Ureter (tissue), 1 donor: ENCODE results near the gene CTSH. TPM values are rescaled to one million over a fixed set of nuclear protein-coding genes. Genes with fewer than 3 reads are reported as not detected.
A peak's percentile ranks its signal among the peaks of the same experiment; 100 is the strongest.

Experiments
- DNase-seq: peaks from one replicate; pipeline ENCODE4 v3.0.0-alpha.2; 2020; ENCODE audit warnings: low spot score
- total RNA-seq: library from RNA; stranded (reverse); gene quantifications from one replicate; pipeline ENCODE4 v1.2.4, GENCODE V29; 2023
- donor health status: DM: yes; HTN: yes; CAD: no.

The CTSH gene
- 705 TPM for total RNA-seq

DNA sequence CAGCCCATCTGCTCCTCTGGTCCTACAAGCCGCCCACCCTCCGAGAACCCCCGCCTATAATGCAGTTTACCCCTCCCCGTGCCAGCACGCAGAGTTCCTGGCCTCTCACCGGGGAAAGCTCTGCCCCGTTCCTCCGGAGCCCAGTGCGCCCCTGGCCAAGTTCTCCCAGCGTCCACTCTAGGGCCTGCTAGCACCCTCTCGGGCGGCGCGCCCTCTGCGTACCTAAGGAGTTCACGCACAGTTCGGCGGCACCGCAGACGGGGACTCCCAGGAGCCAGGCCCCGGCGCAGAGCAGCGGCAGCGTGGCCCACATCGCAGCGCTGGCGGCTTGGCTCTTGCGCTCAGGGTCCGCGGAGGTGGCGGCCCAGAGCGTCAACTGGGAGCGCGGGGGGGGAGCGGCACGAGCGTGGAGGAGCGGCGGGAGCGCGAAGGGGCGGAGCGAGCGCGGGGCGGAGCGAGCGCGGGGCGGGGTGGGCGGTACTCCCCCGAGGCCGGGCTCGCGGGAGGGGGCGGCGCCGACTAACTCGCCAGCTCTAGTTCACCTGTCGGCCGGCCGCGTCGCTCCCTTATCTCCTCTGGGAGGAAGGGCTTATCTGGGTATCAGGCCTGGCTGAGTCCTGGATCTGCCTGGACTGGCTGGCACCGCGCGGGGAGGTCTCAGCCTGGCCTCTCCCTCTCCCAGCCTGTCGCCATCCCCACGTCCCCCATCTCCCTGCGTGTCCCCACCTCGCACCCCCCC is at the start of gene CTSH:
Gene CTSH, minus strand, starts transcription at position 378 of the 739 bp plus-strand sequence. Its CDS starts 65 bp downstream, at position 313.
- peak; percentile 92 for DNase-seq

DNA sequence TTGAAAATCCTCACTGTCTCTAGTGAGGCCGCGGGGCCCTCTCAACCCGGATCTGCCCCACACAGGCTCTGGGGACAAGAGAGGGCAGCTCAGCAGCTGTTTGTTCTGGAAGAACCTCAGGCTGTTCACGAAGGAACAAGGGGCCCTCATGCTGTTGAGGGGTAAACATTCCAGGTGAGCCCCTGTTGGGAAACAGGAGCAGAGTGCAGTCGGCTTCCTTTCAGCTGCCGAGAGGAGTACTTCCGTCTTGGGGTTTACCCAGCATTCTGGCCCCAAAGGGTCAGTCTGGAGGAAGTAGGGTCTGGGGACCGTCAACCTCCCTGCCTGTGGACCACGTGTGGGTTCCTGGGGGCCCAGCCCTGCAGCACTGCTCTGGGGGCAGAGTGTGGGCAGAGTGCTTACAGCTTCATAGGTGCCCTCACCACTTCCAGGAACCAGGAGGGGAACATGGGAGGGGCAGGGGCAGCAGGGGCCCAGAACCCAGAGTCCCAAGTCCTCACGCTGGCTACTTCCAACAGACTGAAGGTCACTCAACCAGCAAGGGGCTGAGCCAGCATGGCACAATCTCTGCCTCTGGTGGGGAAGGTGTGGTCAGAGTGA is 49.2 kb upstream of the CTSH start:
- DNase-seq = no peak

- no peak for DNase-seq
These were observed 48.5 kb upstream of the CTSH start for GRCh38 chr15:78993257-78993930.

DNA sequence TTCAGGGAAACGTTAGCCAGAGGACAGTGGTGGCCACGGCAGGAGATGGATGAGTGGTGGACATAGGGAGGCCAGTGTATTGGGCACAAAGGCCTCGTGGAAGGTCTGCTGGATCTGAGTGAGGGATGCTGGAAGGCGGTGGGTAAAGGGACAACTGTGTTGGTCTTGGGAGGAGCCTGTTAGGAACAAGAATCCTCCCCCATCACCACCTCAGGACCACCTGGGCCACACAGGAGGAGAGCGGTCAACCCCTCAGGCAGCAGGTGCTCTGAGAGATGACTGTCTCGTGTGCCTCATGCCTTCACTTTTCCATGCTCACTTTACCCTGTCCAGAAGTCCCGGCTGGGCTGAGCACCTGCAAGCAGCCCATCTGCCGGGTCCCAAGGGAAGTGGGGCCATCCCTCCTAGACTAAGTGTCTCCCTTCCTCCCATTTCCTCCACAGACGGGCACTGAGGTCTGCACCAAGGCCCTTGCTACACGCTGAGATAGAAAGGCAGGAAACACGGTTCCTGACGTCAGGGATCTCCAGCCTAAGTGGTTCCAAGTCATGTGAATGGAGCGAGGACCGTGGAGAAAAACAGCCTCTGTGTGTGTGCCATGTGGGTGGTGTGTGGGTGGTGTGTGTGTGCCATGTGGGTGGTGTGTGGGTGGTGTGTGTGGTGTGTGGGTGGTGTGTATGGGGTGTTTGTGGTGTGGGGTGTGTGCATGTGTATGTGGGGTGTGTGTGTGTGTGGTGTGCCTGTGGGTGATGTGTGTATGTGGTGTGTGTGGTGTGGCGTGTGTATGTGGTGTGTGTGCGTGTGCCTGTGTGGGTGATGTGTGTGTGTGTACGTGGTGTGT is 47.8 kb upstream of the CTSH start:
- no peak for DNase-seq

DNA sequence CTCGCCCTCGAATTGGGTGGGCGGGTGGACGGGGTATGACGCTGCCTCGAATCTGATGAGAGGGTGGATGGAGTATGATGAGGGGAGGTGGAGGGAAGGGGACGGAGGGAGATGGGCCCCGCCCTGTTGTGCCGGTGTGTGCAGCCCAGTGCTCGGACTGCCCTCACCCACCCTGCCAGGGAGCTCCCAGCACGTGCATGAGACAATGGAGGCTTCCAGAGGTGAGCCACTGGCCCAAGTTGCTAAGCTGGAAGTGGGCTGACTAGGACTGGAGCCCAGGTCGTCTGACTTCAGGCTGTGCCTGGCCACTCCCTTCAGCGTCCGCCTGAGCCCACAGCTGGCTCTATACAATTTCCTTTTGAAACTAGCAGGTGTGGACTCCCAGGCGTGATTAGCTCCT is 47.0 kb upstream of the CTSH start:
- DNase-seq = no peak

- no peak for DNase-seq
These were observed 46.6 kb upstream of the CTSH start for GRCh38 chr15:78991476-78991875.

DNA sequence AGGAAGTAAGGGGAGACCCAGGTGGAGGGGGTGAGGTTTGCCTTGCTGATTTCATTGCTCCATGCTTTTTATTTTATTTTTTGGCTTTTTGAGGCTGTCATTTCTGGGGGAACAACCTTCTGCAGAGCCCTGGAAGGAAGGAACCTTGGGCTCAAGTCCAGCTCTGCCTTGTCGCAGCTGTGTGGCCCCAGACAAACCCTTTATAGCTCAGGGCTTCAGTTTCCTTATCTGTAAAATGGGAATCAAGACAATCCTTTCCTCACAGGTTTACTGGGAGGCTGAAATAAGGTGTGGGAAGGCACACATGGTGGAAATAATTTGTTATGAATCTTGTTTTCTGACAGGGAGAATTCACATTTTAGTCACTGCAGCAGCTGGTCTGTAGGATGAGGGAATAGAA is 45.4 kb upstream of the CTSH start:
- no peak for DNase-seq

GRCh38 chr15:78989701-78990240 is 44.9 kb upstream of the CTSH start:
- no peak for DNase-seq

DNA sequence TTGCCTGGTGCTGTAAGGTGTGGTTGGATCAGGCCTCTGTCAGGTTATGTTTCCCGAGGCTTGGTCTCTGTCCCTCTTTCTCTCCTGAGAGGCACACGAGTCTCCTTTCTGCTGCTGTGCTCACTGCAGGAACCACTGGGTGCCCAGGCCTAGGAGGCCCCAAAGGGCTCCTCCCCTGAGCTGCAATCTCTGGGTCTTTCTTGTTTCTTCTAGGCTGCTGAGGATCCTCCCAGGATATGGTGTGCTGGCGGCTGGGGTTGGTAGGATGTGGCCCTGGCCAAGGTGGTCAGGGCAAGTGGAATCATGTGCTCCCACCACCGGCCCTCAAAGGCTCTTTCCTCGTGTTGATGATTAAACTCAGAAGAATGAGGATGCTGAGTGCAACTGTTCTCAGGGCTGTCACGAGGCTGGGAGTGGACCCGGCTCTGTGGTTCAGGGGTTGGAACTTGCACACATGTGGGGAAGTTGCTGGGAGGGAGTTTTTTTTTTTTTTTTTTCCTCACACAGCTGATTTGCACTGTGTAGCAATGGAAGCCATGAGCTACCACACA is 43.6 kb upstream of the CTSH start:
- peak; percentile 92 for DNase-seq

- no peak for DNase-seq
These were observed 42.9 kb upstream of the CTSH start for GRCh38 chr15:78987556-78988360.

GRCh38 chr15:78985859-78986475 is 41.1 kb upstream of the CTSH start:
- no peak for DNase-seq

DNA sequence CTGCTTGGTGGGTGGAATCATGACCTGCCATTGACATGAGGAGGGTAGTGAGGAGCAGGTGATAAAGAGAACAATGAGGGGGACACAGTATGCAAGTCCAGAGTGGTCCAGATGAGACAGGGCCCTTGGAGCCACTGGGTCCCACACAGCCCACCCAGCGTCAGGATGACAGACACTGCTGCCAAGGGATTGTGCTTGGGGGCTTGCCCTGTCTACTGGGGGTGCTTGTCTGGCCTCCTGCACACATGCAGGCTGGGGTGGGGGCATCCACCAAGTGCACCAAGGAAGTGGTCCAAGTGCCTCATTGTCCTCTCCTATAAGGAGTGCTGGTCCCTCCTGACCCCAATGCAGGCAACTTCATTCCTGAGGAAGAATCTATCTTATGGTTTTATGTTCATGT is 39.2 kb upstream of the CTSH start:
- DNase-seq = no peak

GRCh38 chr15:78983146-78983918 is 38.5 kb upstream of the CTSH start:
- no peak for DNase-seq

GRCh38 chr15:78982736-78983135 is 37.9 kb upstream of the CTSH start:
- DNase-seq = no peak

DNA sequence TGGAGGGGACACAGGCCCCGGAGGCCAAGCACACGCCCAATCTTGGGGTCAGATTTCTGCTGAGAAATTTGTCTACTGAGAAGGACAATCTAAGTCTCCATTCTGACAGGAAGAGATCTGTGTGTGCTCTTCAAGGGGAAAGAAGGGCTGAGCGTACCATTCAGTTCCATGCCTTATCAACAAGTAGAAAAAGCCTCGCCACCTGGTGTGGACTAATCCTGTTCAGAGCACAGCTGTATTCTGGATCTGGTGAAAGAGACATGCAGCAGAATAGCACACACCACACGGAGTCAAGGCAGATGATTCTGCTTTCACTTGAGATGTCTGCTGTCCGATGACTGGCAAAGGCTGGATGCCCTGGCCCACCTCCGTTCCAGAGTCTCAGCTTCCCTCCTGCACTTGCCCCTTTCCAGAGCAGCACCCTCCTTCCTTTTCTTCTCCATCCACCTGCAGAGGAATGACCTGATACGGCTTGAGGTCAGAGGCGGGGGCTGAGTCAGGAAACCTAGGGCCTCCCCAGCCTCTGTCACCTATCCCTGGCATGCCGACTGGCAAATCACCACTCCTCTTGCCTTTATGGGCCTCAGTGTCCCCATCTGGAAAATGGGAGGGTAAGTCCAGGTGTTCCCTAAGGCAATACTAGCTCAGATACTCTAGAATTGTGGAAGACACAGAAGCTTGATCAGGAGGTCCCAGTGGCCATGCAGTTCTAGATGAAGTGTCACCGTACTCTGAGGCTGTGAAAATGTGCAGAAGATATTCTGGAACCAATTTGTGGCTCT is 36.9 kb upstream of the CTSH start:
- no peak for DNase-seq

DNA sequence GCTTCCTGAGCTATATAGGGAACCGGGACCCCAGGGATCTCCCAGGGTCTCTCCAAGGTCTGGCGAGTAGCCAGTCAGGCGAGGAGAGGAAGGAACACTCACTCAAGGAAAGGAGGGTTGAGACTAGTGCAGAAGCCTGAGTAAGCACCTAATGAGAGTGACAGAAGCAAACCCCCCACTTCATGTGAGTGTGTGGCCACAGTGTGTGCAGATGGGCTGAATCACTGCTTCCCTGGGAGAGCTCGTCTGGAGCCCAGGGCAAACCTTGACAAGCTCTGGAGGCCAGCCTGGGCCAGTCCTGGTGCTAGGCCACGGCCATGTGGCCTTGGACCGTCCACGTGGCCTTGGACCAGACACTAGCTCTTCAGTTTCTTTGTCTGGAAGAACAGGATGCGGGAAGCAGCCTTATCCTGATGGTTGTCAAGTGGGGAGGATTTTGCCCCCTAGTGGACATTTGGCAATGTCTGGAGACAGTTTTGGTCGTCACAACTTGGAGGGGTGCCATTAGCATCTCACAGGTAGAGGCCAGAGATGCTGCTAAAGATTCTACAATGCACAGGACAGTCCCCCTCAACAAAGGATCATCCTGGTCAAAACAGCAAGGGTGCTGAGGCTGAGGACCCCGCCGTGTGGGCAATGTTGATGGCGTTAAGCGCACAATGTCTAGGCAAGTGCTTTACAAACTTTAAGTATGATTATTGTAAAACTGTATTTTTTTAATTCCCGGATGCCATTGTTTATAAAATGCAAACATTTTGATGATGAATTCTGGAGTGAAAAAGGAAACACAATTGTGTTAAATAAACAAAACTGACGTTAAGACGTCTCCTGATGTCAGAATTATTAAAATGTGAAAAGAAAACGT is 34.8 kb upstream of the CTSH start:
- peak; percentile 78 for DNase-seq

- no peak for DNase-seq
These were observed 33.8 kb upstream of the CTSH start for GRCh38 chr15:78978601-78979179.
